T-cell (primary cell): ENCODE data around the gene MEF2B. TPM values are rescaled to one million over a fixed set of nuclear protein-coding genes. Genes with fewer than 3 reads are reported as not detected.
"Not testable (repeated sequence)": the region's sequence is repeated elsewhere in the genome, so short reads cannot be mapped to it uniquely, and the experiment has no call there.

Experiments used
- ATAC-seq, 4 experiments: fragments of 200-7000 bp in 3 of 4; fragments of 150-1000 bp in 1 of 4; cut with Tn5 transposase; replicated peaks in 1 of 4; 1 replicate in 3 of 4; 2 replicates in 1 of 4; pipeline ENCODE4 v1.10.0; 2021; ENCODE audit warnings: moderate library complexity in 3 of 4, mild to moderate bottlenecking in 2 of 4, moderate number of reproducible peaks in 1 of 4
- CTCF ChIA-PET, 2 donors: fragments of 300-600 bp; sonication (Branson Sonifier 250); formaldehyde crosslinking; loops; one replicate each; lab custom pipeline; 2022; ENCODE audit warnings: antibody characterized with exemption in 2 of 2; lab: Charles Lee
- POLR2A ChIA-PET, 2 donors: fragments of 300-600 bp; sonication (Branson Sonifier 250); formaldehyde crosslinking; loops; one replicate each; lab custom pipeline; 2022; ENCODE audit warnings: antibody characterized with exemption in 2 of 2; lab: Charles Lee
- DNase-seq, 35 experiments: peaks; one replicate each; pipeline versions ENCODE4 v3.0.0 to v3.0.0-alpha.2; 2013 to 2023
- H3K27ac ChIP-seq: one replicate; pipeline ENCODE4 v1.5.1; 2013; ENCODE audit warnings: low read length
- H3K27me3 ChIP-seq, 2 experiments: replicated peaks in 1 of 2; 1 replicate in 1 of 2; 2 replicates in 1 of 2; pipeline versions ENCODE4 v1.6.1 to v1.7.0; 2013; ENCODE audit warnings: low read length in 1 of 2, mixed read lengths in 1 of 2; ENCODE audit not compliant: control insufficient read depth in 2 of 2, insufficient read depth in 2 of 2; ENCODE audit errors: extremely low read depth in 1 of 2
- H3K36me3 ChIP-seq, 2 donors: 1 replicate in 1 of 2; 2 replicates in 1 of 2; pipeline versions ENCODE4 v1.6.1 to v1.7.0; 2013; ENCODE audit warnings: low read length in 1 of 2; ENCODE audit not compliant: control insufficient read depth in 2 of 2, insufficient read depth in 1 of 2; ENCODE audit errors: extremely low read depth in 1 of 2
- H3K4me1 ChIP-seq, 2 experiments: 1 replicate in 1 of 2; 2 replicates in 1 of 2; pipeline versions ENCODE4 v1.6.1 to v1.7.0; 2013; ENCODE audit warnings: low read length in 2 of 2, mixed read lengths in 1 of 2; ENCODE audit not compliant: insufficient read depth in 2 of 2, control insufficient read depth in 1 of 2; ENCODE audit errors: extremely low read depth in 1 of 2
- H3K4me3 ChIP-seq, 2 donors: 1 replicate in 1 of 2; 2 replicates in 1 of 2; pipeline versions ENCODE4 v1.5.1 to v1.7.0; 2013; ENCODE audit warnings: mild to moderate bottlenecking in 2 of 2, low read length in 1 of 2, moderate library complexity in 1 of 2; ENCODE audit not compliant: control insufficient read depth in 1 of 2; ENCODE audit errors: extremely low read depth in 1 of 2
- H3K9me3 ChIP-seq: 2 replicates; pipeline ENCODE4 v1.7.0; 2013
- H3K27ac Mint-ChIP-seq, 2 donors: one replicate each; pipeline ENCODE4 v1.8.0; 2020 to 2021; ENCODE audit warnings: mild to moderate bottlenecking in 2 of 2, mixed read lengths in 2 of 2
- H3K27me3 Mint-ChIP-seq, 2 donors: one replicate each; pipeline ENCODE4 v1.8.0; 2021 to 2022; ENCODE audit warnings: mixed read lengths in 2 of 2
- H3K36me3 Mint-ChIP-seq: one replicate; pipeline ENCODE4 v1.8.0; 2021; ENCODE audit warnings: mixed read lengths
- H3K4me1 Mint-ChIP-seq, 3 donors: one replicate each; pipeline ENCODE4 v1.8.0; 2020 to 2022; ENCODE audit warnings: mixed read lengths in 3 of 3, mild to moderate bottlenecking in 1 of 3
- H3K4me3 Mint-ChIP-seq, 3 donors: one replicate each; pipeline ENCODE4 v1.8.0; 2020 to 2022; ENCODE audit warnings: mild to moderate bottlenecking in 3 of 3, mixed read lengths in 3 of 3, moderate library complexity in 3 of 3
- H3K9me3 Mint-ChIP-seq, 3 donors: one replicate each; pipeline ENCODE4 v1.8.0; 2020 to 2022; ENCODE audit warnings: mixed read lengths in 3 of 3
- WGBS: methylation state at CpG from one replicate; pipeline ENCODE4 v1.1.5; 2013; ENCODE audit warnings: missing lambda C conversion rate; ENCODE audit not compliant: insufficient coverage; 5-methylcytosine and 5-hydroxymethylcytosine counted together
- total RNA-seq, 35 experiments: library from RNA in 6 of 35; stranded (reverse) in 6 of 35; fragments of 120-200 nt in 1 of 35; gene quantifications; one replicate each; pipeline versions ENCODE4 v1.2.1 to v1.2.4 and lab custom pipeline; 2013 to 2026

The MEF2B gene
- total RNA-seq, 5 donors from 2014 or later (not counting 1 experiment from before 2014, with no cell fraction given), result 3.3 to 6.4 (median 6.0) TPM

- Histone ChIP-seq H3K36me3 (peaks cover 2 to 5% of the 10 kb centered on the region in 2 donors), H3K4me1 (peaks cover 0 to 13% of the 10 kb centered on the region in 2 experiments), H3K27ac (no peak overlapping the region), H3K9me3 (no peaks in the 10 kb centered on the region), H3K27me3 (no peaks in the 10 kb centered on the region), H3K4me3 (peak overlapping the region in 1 of 2 donors; percentile 10)
- Mint-ChIP-seq H3K4me3 (no peak overlapping the region), H3K27ac (no peak overlapping the region), H3K36me3 (peaks cover 9% of the 10 kb centered on the region), H3K9me3 (no peaks in the 10 kb centered on the region), H3K4me1 (peaks cover 7 to 10% (median 10%) of the 10 kb centered on the region in 3 donors), H3K27me3 (no peaks in the 10 kb centered on the region)
- POLR2A ChIA-PET, result no interaction called here
- peak in 6 of 35 experiments; percentile 4 to 41 (median 20) for DNase-seq
- ATAC-seq, result peak; percentile 53 to 72 (median 65)
- 33% methylated on average over 64 of the region's 66 CpGs for WGBS
- CTCF ChIA-PET, result interaction anchor here (0.6 kb wide), 2 partner anchors 12 to 56 kb away, joined by 4 read pairs; no protein-coding TSS in a partner anchor
These were observed 59.5 kb downstream of the MEF2B start for GRCh38 chr19:19110410-19111135.

GRCh38 chr19:19109601-19110000 is 60.5 kb downstream of the MEF2B start:
- ChIA-PET CTCF (no interaction called here), POLR2A (interaction anchor here in 1 of 2 donors (0.7 kb wide), 1 partner anchor 688 kb away, joined by 3 read pairs; no protein-coding TSS in a partner anchor)
- ATAC-seq, result no peak
- H3K4me1 ChIP-seq, result peaks cover 0 to 13% of the 10 kb centered on the region in 2 experiments
- no peaks in the 10 kb centered on the region for H3K27me3 ChIP-seq
- H3K4me3 Mint-ChIP-seq, result no peak overlapping the region
- no peaks in the 10 kb centered on the region for H3K27me3 Mint-ChIP-seq
- H3K9me3 Mint-ChIP-seq, result no peaks in the 10 kb centered on the region
- peaks cover 9% of the 10 kb centered on the region for H3K36me3 Mint-ChIP-seq
- no peak for DNase-seq
- H3K4me3 ChIP-seq, result no peak overlapping the region
- H3K36me3 ChIP-seq, result peaks cover 2 to 5% of the 10 kb centered on the region in 2 donors
- H3K27ac Mint-ChIP-seq, result no peak overlapping the region
- H3K9me3 ChIP-seq, result no peaks in the 10 kb centered on the region
- no peak overlapping the region for H3K27ac ChIP-seq
- peaks cover 7 to 10% (median 10%) of the 10 kb centered on the region in 3 donors for H3K4me1 Mint-ChIP-seq
- WGBS, result 93% methylated on average over 5 of the region's 9 CpGs

GRCh38 chr19:19107654-19108053 is 62.4 kb downstream of the MEF2B start:
- H3K27me3 Mint-ChIP-seq, result no peaks in the 10 kb centered on the region
- H3K36me3 ChIP-seq, result peaks cover 2 to 11% of the 10 kb centered on the region in 2 donors
- H3K36me3 Mint-ChIP-seq, result peaks cover 9% of the 10 kb centered on the region
- no peaks in the 10 kb centered on the region for H3K9me3 ChIP-seq
- ATAC-seq (no peak), DNase-seq (no peak)
- H3K27ac Mint-ChIP-seq, result no peak overlapping the region
- H3K4me1 ChIP-seq, result peaks cover 0 to 10% of the 10 kb centered on the region in 2 experiments
- no peak overlapping the region for H3K4me3 ChIP-seq
- no peak overlapping the region for H3K27ac ChIP-seq
- peaks cover 7 to 10% (median 7%) of the 10 kb centered on the region in 3 donors for H3K4me1 Mint-ChIP-seq
- H3K27me3 ChIP-seq, result no peaks in the 10 kb centered on the region
- H3K9me3 Mint-ChIP-seq, result no peaks in the 10 kb centered on the region
- WGBS, result 100% methylated on average over 3 of the region's 11 CpGs
- no peak overlapping the region for H3K4me3 Mint-ChIP-seq
- POLR2A ChIA-PET, result no interaction called here
- CTCF ChIA-PET, result interaction anchor here in 1 of 2 donors (0.7 kb wide), 1 partner anchor 29 kb away, joined by 3 read pairs; no protein-coding TSS in a partner anchor

DNA sequence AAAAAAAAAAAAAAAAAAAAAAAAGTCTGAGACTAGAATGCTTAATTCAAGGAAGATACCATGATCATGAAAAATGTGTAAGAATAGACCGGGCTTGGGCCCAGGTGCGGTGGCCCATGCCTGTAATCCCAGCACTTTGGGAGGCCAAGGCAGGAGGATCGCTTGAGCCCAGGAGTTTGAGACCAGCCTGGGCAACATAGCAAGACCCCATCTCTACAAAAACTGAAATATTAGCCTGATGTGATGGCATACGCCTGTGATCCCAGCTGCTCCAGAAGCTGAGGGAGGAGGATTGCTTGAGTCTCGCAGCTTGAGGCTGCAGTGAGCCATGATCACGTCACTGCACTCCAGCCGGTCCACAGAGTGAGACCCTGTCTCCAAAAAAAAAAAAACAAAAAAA is 63.1 kb downstream of the MEF2B start:
- H3K36me3 Mint-ChIP-seq, H3K4me3 ChIP-seq, H3K4me1 ChIP-seq, H3K27ac Mint-ChIP-seq, H3K4me1 Mint-ChIP-seq, DNase-seq, H3K27me3 Mint-ChIP-seq, H3K27me3 ChIP-seq, ATAC-seq, H3K9me3 ChIP-seq, H3K27ac ChIP-seq, H3K4me3 Mint-ChIP-seq, POLR2A ChIA-PET, CTCF ChIA-PET, H3K9me3 Mint-ChIP-seq: not testable (repeated sequence)
- WGBS, result 100% methylated on average over 4 of the region's 7 CpGs
- peaks cover 2 to 11% of the 10 kb centered on the region in 2 donors for H3K36me3 ChIP-seq

GRCh38 chr19:19106056-19106551 is 64.0 kb downstream of the MEF2B start:
- Histone ChIP-seq H3K27ac (no peak overlapping the region), H3K27me3 (no peaks in the 10 kb centered on the region), H3K9me3 (no peaks in the 10 kb centered on the region), H3K4me3 (no peak overlapping the region), H3K36me3 (peaks cover 2 to 16% of the 10 kb centered on the region in 2 donors), H3K4me1 (peaks cover 0 to 10% of the 10 kb centered on the region in 2 experiments)
- ChIA-PET CTCF (no interaction called here), POLR2A (no interaction called here)
- Mint-ChIP-seq H3K9me3 (no peaks in the 10 kb centered on the region), H3K27ac (no peak overlapping the region), H3K27me3 (no peaks in the 10 kb centered on the region), H3K36me3 (peaks cover 9% of the 10 kb centered on the region), H3K4me1 (peaks cover 5 to 7% (median 7%) of the 10 kb centered on the region in 3 donors), H3K4me3 (no peak overlapping the region)
- no peak for ATAC-seq
- 92% methylated on average over 21 of the region's 25 CpGs for WGBS
- no peak for DNase-seq

GRCh38 chr19:19105365-19106055 is 64.6 kb downstream of the MEF2B start:
- no peaks in the 10 kb centered on the region for H3K9me3 ChIP-seq
- Mint-ChIP-seq H3K36me3 (peaks cover 11% of the 10 kb centered on the region), H3K4me3 (no peak overlapping the region), H3K27ac (no peak overlapping the region), H3K27me3 (no peaks in the 10 kb centered on the region), H3K9me3 (no peaks in the 10 kb centered on the region), H3K4me1 (peaks cover 5 to 7% (median 6%) of the 10 kb centered on the region in 3 donors)
- CTCF ChIA-PET, result interaction anchor here in 1 of 2 donors (0.7 kb wide), 1 partner anchor 637 kb away, joined by 3 read pairs; no protein-coding TSS in a partner anchor
- H3K27me3 ChIP-seq, result no peaks in the 10 kb centered on the region
- ATAC-seq, result no peak
- H3K4me3 ChIP-seq, result no peak overlapping the region
- DNase-seq, result no peak
- H3K36me3 ChIP-seq, result peaks cover 2 to 21% of the 10 kb centered on the region in 2 donors
- peaks cover 0 to 6% of the 10 kb centered on the region in 2 experiments for H3K4me1 ChIP-seq
- WGBS, result 95% methylated on average over 21 of the region's 36 CpGs
- POLR2A ChIA-PET, result no interaction called here
- no peak overlapping the region for H3K27ac ChIP-seq
